IPS-20b (cell line): Measurements from ENCODE around the gene ANKDD1A.

Experiments
- H3K27ac ChIP-seq: one replicate; pipeline ENCODE4 v1.5.1; 2013; ENCODE audit warnings: low read length
- H3K27me3 ChIP-seq: 2 replicates; pipeline ENCODE4 v1.6.1; 2013; ENCODE audit warnings: mild to moderate bottlenecking, low read length, inconsistent platforms; ENCODE audit not compliant: insufficient read depth
- H3K36me3 ChIP-seq: 2 replicates; pipeline ENCODE4 v1.6.1; 2013; ENCODE audit warnings: low read depth, mild to moderate bottlenecking, inconsistent platforms, low read length, moderate library complexity; ENCODE audit not compliant: insufficient read depth
- H3K4me1 ChIP-seq: 2 replicates; pipeline ENCODE4 v1.6.1; 2013; ENCODE audit warnings: mild to moderate bottlenecking, control low read depth, inconsistent platforms, low read length, moderate library complexity; ENCODE audit not compliant: insufficient read depth
- H3K4me3 ChIP-seq: 2 replicates; pipeline ENCODE4 v1.5.1; 2013; ENCODE audit warnings: mild to moderate bottlenecking, low read length, inconsistent platforms
- H3K9ac ChIP-seq: 2 replicates; pipeline ENCODE4 v1.6.1; 2013; ENCODE audit warnings: low read depth, mild to moderate bottlenecking, inconsistent platforms, low read length, moderate library complexity
- H3K9me3 ChIP-seq: 2 replicates; pipeline ENCODE4 v1.6.1; 2013; ENCODE audit warnings: mild to moderate bottlenecking, low read depth, low read length, inconsistent platforms; ENCODE audit not compliant: insufficient read depth

Gene ANKDD1A

DNA sequence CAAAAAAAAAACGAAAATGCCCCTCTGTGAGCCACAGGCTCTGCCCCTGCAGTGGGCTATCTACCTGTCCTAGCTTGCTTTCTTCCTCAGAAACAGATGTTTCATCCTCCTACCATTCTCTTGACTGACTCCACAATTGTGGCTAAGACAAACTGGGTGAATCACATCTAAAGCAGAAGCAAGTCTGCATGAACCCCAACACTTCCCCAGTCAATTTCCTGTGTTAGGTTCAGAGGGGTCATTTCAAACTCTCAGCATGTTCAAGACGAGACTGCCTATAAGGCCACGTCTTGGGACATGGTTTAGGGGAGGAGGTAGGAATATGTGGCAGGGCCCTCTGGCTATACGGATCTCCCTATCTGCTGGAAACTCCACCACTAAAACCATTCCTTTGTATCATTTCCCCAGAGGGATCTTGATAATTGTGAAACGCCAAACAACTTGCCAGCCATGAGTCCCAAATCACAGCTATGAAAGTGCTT lies 28.6 kb upstream of the ANKDD1A start:
- Histone ChIP-seq H3K27ac (no peak overlapping the region), H3K9ac (no peak overlapping the region), H3K4me1 (no peaks in the 10 kb centered on the region), H3K9me3 (no peaks in the 10 kb centered on the region), H3K4me3 (no peak overlapping the region), H3K36me3 (no peaks in the 10 kb centered on the region), H3K27me3 (no peaks in the 10 kb centered on the region)

DNA sequence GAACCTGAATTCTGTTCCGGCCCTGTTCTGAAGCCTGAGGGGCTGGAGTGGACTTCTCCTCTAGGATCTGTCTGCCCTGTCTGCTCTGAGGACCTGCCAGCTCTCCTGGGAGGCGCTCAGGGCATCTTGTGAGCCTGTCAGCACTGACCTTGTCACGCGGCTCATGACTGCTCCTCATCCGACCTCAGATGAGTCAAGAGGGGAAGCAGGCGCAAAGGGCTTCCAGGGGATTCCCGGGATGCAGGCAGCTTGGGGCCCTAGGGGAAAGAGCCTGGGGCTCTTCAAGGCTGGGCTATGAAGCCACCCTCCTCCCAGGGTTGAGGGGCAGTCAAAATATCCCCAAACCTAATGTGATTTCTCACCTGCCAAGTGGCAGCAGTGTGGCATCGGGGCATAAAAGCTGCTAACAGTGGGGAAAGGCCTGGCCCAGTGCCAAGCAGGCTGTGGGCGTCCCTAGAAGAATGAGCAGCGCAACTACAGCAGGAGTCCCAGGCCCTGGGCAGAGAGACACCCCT lies 27.6 kb upstream of the ANKDD1A start:
- no peaks in the 10 kb centered on the region for H3K9me3 ChIP-seq
- no peaks in the 10 kb centered on the region for H3K27me3 ChIP-seq
- no peak overlapping the region for H3K9ac ChIP-seq
- H3K36me3 ChIP-seq, result no peaks in the 10 kb centered on the region
- H3K4me1 ChIP-seq, result no peaks in the 10 kb centered on the region
- H3K27ac ChIP-seq, result no peak overlapping the region
- H3K4me3 ChIP-seq, result no peak overlapping the region

DNA sequence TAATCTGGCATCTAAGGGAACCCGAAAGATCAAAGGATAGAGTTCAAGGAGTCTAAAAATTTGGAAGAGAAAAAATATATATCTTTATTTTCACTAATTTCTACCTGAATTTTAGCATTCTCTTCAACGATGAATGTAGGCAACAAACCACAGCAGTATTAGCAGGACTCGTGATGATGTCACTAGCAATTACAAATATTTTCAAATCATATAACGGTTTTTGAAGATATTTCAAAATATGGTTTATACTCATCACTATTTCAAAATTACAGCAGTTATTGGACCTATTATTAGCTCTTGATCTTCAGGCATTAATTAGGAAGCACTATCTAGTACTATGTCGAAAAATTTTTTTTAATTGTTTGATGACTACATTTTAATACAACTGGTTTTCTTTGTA lies 27.0 kb upstream of the ANKDD1A start:
- H3K36me3 ChIP-seq, result no peaks in the 10 kb centered on the region

DNA sequence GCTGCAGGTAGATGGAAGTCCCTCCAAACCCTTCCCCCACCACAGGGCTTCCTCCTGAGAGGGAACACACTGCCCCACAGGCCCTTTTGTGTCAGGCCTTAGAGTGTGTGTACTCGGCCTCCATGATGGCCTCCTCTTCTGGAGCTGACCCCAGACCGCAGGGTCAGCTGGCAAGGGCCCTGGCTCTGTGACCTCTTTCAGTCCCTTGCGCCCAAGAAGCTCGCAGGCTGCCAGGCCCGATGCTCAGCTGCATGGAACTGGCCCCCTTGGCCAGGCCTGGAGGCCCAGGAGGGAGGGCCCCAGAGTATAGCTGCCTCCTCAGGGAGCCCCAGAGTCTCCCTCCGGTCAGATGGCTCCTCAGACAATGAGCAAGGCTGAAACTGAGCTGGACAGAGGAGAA lies 23.4 kb upstream of the ANKDD1A start:
- no peak overlapping the region for H3K27ac ChIP-seq
- no peak overlapping the region for H3K4me3 ChIP-seq

More for the DNA sequence above, 27.0 kb upstream of the ANKDD1A start:
- no peaks in the 10 kb centered on the region for H3K4me1 ChIP-seq
- H3K27me3 ChIP-seq, result no peaks in the 10 kb centered on the region
- no peaks in the 10 kb centered on the region for H3K9me3 ChIP-seq
- no peak overlapping the region for H3K4me3 ChIP-seq
- H3K27ac ChIP-seq, result no peak overlapping the region
- H3K9ac ChIP-seq, result no peak overlapping the region

DNA sequence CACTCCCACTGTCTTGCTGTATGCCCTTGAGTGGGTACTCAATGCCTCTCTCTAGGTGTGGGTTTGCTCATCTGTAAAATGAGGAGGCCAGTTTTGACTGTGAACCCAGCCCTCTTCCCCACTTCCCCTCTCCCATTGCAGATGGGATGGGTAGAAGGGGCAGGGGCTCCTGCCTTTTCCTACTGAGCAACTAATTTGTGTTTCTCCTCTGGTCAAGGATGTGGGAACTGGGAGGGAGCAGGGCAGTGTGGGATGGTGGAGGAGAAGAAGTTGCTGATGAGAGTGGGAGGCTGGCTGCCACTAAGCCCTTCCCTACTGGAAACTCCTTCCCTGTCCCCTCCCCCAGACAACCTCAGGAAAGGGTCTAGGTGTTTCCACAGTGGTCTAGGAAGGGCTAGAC lies 20.1 kb upstream of the ANKDD1A start:
- H3K4me1 ChIP-seq, result peaks cover 10% of the 10 kb centered on the region; the same call in 1 of the 2 replicates
- H3K36me3 ChIP-seq, result no peaks in the 10 kb centered on the region
- H3K27ac ChIP-seq, result no peak overlapping the region
- H3K27me3 ChIP-seq, result no peaks in the 10 kb centered on the region
- no peak overlapping the region for H3K9ac ChIP-seq
- no peak overlapping the region for H3K4me3 ChIP-seq
- H3K9me3 ChIP-seq, result no peaks in the 10 kb centered on the region

More for the DNA sequence above, 23.4 kb upstream of the ANKDD1A start:
- no peaks in the 10 kb centered on the region for H3K4me1 ChIP-seq
- no peaks in the 10 kb centered on the region for H3K36me3 ChIP-seq
- no peaks in the 10 kb centered on the region for H3K27me3 ChIP-seq
- H3K9me3 ChIP-seq, result no peaks in the 10 kb centered on the region
- H3K9ac ChIP-seq, result no peak overlapping the region

DNA sequence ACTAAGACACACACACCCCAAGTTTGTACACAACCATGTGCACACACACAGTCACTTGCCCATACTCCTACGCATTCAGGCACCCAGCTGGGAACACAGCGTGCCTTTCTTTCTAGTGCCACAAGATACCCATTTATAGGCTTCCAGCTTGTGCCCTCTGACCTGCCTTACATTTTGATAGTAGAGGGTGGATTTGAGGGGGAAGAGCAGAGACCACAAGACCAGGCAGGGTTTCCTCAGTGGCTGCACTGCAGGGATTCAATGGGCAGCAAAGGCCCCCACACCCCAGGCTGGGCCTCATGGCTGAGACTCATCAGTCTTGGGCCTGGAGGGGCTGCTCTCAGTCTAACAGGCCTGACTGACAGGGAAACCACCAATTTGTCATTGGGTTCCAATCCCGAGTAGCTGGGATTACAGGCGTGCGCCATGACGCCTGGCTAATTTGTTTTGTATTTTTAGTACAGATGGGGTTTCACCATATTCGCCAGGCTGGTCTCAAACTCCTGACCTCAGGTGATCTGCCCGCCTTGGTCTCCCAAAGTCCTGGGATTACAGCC lies 18.8 kb upstream of the ANKDD1A start:
- Histone ChIP-seq H3K4me3 (no peak overlapping the region), H3K27me3 (no peaks in the 10 kb centered on the region), H3K9ac (no peak overlapping the region), H3K4me1 (peaks cover 10% of the 10 kb centered on the region; the same call in 1 of the 2 replicates), H3K36me3 (no peaks in the 10 kb centered on the region), H3K9me3 (no peaks in the 10 kb centered on the region), H3K27ac (no peak overlapping the region)

DNA sequence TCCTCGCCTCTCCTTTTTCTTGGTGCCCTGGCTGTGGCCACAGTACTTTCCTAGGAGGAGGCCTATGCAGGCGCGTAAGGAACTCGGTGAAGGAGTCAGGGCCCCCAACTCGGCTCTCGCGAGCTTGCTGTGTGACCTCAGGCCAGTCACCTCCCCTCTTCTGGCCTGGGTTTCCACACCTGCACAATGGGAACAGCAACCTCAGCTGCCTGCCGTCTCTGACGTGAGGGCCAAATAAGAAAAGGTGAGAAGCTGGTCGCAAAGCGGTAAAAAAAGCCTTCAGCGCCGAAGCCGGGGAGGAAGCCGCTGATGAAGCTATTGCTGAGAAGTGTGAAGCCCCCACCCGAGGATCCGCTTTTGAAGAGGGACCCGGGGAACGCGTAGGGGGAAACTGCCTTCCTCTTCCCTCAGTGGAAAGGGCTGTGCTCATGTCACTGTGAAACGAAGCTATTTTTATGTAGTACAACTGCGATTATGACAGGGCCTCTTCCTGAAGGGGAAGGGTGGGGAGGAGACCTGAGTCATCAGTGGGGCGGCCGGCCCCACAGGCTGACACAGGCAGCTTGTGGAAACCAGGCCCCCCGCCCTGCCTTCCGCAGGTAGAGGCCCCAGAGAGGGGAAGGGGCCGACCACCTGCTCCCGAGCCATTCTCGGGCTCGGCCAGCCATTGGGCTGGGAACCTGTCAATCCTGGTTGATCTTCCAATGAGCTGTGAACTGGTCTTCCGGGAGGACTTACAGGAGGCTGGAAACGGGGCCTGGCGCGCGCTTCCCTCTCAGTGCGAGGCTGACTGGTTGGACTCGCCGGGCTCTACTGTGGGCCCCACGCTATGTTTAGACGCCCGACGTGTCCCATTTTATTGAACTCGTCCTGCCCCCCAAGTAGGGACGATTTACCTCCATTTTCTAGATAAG lies 18.0 kb upstream of the ANKDD1A start:
- Histone ChIP-seq H3K36me3 (no peaks in the 10 kb centered on the region), H3K4me1 (peaks cover 10% of the 10 kb centered on the region; the same call in 1 of the 2 replicates), H3K4me3 (peak overlapping the region; percentile 75), H3K9me3 (no peaks in the 10 kb centered on the region), H3K27me3 (no peaks in the 10 kb centered on the region), H3K9ac (peak overlapping the region; percentile 69; the same call in 1 of the 2 replicates), H3K27ac (no peak overlapping the region)

DNA sequence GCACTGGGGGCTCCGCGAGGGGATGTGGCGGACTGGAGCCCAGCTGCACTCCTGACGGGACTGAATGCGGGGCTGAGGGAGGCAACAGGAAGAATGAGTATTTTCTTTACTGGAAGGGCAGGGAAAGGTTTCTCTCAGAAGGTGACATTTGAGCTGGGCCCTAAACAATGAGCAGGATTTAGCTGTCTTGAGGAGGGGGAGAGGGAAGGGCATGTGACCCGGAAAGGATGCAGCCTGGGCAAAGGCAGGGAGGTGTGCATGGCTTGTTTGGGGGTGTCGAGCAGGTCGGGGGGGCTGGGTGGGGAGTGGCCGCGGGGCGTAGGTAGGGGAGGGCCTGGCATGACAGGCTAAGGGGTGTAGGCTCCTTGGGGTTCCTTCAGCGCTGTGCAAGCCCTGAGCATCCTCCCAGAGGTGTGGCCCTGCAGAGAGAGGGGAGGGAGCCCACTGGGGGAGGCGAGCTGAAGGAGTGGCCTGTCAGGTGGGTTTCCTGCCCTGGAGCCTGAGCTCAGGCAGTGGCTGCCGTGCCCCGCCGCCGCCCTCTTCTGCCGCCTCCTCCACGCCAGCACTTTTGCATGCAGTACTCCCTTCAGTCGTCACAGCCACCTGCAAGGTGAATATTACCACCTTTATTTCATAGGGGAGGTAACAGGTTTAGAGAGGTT lies 17.2 kb upstream of the ANKDD1A start:
- Histone ChIP-seq H3K27ac (no peak overlapping the region), H3K4me1 (peaks cover 10% of the 10 kb centered on the region; the same call in 1 of the 2 replicates), H3K4me3 (peak overlapping the region; percentile 75), H3K36me3 (no peaks in the 10 kb centered on the region), H3K9me3 (no peaks in the 10 kb centered on the region), H3K27me3 (no peaks in the 10 kb centered on the region), H3K9ac (peak overlapping the region; percentile 69; the same call in 1 of the 2 replicates)

DNA sequence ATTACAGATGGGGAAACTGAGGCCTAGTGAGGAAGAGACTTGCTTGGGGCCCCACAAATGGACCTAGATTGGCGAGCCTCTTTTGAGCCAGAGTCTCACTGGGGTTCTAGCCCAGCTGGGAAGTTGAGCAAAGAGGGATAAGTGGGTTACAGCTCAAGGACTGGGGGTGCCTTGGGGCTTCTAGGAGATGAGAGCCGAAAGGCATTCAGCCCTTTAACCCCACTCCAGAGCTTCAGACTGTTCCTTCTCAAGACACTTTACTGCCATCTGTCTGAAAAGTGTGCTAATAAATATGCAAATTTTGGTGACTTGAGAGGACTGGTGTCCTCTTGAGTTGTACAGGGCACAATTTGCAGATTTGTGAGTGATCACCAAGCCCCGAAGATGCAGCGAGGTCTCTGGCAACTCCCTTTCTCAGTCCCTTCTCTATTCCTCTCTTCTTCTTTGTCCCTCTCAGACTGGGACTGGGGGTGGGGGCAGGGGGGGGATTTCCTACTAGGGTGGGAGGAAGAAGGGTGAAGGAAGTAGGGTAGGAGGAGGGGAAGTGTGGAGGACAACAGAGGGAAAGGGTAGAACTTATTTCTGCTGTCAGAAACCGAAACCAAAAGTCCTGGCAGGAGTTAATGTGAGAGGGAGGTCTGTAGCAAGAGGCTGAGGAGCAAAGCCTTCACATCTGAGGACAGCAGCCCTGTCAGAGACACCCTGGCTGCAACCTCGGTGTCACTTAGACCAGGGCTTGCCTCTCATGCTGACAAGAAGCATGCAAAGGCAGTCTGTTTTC lies 16.2 kb upstream of the ANKDD1A start:
- H3K4me1 ChIP-seq, result peaks cover 10% of the 10 kb centered on the region; the same call in 1 of the 2 replicates
- H3K27ac ChIP-seq, result no peak overlapping the region
- no peak overlapping the region for H3K9ac ChIP-seq
- no peaks in the 10 kb centered on the region for H3K36me3 ChIP-seq
- H3K9me3 ChIP-seq, result no peaks in the 10 kb centered on the region
- H3K4me3 ChIP-seq, result peak overlapping the region; percentile 75; the same call in 1 of the 2 replicates
- H3K27me3 ChIP-seq, result no peaks in the 10 kb centered on the region

DNA sequence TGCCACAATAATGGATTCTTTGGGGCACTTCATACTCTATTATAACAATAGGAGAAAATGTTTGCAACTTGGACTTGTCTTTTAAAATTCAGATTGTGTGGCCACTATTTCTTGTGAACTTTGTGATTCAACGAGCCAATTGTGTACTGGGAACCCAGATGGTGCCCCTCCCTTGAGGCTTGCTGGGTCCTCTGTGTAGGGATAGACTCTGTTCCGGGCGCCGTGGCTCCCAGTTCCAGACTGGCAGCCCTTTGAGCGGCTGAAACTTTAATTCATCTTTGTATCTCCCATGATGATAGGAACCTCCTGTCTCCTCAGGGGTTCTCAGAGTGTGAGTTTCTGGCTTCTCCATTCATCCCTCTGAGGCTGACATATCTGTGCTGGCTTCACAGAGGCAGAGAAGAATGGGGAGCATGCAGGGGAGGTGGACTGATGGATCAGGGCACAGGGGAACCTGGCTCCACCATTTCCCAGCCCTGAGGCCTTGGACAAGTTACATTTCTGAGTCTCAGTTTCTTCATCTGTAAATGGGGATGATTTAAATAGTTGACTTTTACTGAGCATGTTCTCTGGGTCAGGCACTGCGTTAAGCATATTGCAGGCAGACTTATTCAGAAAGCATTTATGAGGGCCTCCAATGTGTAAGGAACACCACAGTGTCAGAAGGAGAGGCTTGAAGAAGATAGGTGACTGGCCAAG lies 15.2 kb upstream of the ANKDD1A start:
- Histone ChIP-seq H3K4me1 (peaks cover 10% of the 10 kb centered on the region; the same call in 1 of the 2 replicates), H3K9me3 (peaks cover 9% of the 10 kb centered on the region), H3K36me3 (no peaks in the 10 kb centered on the region), H3K27ac (no peak overlapping the region), H3K4me3 (no peak overlapping the region), H3K9ac (no peak overlapping the region), H3K27me3 (no peaks in the 10 kb centered on the region)
